ENCODE measurements around the gene RNF44. TPM values are rescaled to one million over a fixed set of nuclear protein-coding genes. Genes with fewer than 3 reads are reported as not detected.

The RNF44 gene
- total RNA-seq, 4 donors from 2014 or later: 29.6 to 45.7 (median 33.7) TPM

- H3K4me3 ChIP-seq (ENCODE audit: low read depth, poor library complexity, severe bottlenecking): no peak overlapping the region
- WGBS, 2 donors: 86 to 93% methylated on average over 23 to 26 of the region's 26 CpGs
- TF ChIP-seq CTCF (IDR thresholded peaks at IDR 0.05): no peak
- no peak for TF ChIP-seq POLR2A (IDR thresholded peaks at IDR 0.05)
- no peak for DNase-seq (ENCODE audit: low spot score in 2 of 2)
- intact Hi-C loops (cut with DNase I; ENCODE audit: low total_unique reads): no loop called here
Observed at GRCh38 chr5:176529116-176529740, 8.0 kb downstream of the RNF44 start.

DNA sequence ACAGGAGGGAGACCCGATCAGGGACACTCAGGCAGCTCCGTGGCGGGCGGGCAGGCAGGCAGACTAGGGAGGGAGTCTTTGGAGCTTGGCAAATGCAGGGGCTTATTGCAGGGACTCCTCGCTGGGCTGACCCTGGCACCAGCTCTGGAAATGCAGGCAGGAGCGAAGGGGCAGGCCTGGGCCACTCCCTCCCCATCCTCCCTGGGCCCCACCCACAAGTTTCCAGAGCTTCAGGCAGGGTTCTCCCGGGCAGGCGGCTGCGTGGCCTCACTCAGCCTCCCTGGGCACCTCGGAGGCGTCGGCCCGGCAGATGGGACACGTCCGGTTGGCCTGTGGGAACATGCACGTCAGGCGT is 8.5 kb downstream of the RNF44 start:
- no peak overlapping the region for H3K4me3 ChIP-seq (ENCODE audit: low read depth, poor library complexity, severe bottlenecking)
- intact Hi-C loops (cut with DNase I; ENCODE audit: low total_unique reads): no loop called here
- TF ChIP-seq CTCF (IDR thresholded peaks at IDR 0.05) (no peak), POLR2A (IDR thresholded peaks at IDR 0.05) (no peak)
- no peak for DNase-seq (ENCODE audit: low spot score in 2 of 2)
- WGBS, 2 donors: 52 to 54% methylated on average over 4 to 14 of the region's 17 CpGs

DNA sequence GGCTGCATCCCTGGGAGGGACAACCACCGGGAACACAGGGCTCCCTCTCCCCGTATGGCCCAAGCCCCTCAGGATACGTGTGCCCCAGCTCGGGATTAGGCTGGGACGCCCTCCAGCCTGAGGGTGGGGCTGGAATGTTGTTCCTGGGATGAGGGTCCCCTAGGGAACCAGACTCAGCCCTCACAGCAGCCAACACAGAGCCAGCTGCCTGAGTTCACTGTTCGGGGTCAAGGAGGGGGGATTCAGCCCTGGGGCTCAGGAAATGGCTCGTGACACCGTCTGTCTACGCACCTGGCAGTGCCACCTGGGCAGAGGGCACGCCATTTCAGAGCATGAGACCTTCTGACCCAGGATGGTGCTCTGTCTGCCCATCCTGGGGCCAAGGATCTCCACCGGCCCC is 8.9 kb downstream of the RNF44 start:
- H3K4me3 ChIP-seq (ENCODE audit: low read depth, poor library complexity, severe bottlenecking): no peak overlapping the region
- DNase-seq (ENCODE audit: low spot score in 2 of 2): no peak
- intact Hi-C loops (cut with DNase I; ENCODE audit: low total_unique reads): no loop called here
- TF ChIP-seq CTCF (IDR thresholded peaks at IDR 0.05): no peak
- WGBS, 2 donors: 51 to 63% methylated on average over 9 to 10 of the region's 11 CpGs

DNA sequence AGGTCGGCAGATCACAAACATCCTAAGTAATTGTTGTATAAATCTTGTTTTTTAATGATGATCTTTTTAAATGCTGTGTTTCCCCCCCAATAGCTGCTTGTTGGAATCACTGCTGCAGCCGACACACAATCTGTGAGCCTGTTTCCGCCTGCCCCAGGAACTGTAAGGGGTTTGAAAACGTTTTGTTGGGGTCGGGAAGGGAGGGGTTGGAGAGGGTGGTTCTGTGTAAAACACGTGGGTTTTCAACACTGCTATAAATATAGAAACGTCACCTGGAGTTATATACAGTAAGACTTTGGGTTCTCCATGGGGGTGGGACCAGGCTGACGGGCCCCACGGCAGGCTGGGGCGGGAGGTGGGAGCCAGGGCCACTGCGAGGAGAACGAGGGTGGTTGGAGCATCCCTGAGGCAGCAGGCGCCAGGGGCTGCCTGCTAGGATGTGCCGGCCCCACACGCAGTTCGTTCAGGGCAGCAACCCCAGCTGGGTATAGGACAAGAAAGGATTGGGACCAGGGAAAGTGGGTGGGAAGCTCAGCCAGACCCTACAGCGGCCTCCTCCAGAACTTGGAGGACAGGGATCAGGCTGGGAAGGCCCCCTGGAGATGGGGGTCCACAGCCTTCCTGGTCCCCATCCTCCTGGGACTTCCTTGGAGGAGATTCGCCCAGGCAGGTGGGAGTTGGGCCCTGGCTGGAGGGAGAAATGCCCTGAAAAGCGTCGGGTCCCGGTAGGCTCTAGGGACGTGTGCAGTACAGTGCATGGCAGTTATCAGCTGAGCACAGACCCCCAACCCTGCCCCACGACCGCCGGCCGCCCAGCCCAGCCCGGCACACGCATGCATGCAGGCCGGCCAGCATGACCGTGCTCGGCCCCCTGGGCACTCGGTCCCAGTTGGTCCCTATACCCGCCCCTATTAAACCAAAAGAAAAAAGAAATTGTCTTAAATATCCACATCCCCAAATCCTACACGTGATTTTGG is 9.7 kb downstream of the RNF44 start:
- no peak for TF ChIP-seq CTCF (IDR thresholded peaks at IDR 0.05)
- no peak for TF ChIP-seq POLR2A (IDR thresholded peaks at IDR 0.05)
- no peak for DNase-seq (ENCODE audit: low spot score in 2 of 2)
- no peak overlapping the region for H3K4me3 ChIP-seq (ENCODE audit: low read depth, poor library complexity, severe bottlenecking)
- intact Hi-C loops (cut with DNase I; ENCODE audit: low total_unique reads): no loop called here
- 85 to 87% methylated on average over 34 of the region's 34 CpGs for WGBS, 2 donors

- intact Hi-C loops (cut with DNase I; ENCODE audit: low total_unique reads): no loop called here
- 91 to 93% methylated on average over 9 of the region's 9 CpGs for WGBS, 2 donors
- H3K4me3 ChIP-seq (ENCODE audit: low read depth, poor library complexity, severe bottlenecking): no peak overlapping the region
- TF ChIP-seq CTCF (IDR thresholded peaks at IDR 0.05) (no peak), POLR2A (IDR thresholded peaks at IDR 0.05) (no peak)
- DNase-seq (ENCODE audit: low spot score in 2 of 2): no peak
Observed at GRCh38 chr5:176526462-176526861, 10.7 kb downstream of the RNF44 start.
